ENCODE results near the gene SERPINB6. TPM values are rescaled to one million over a fixed set of nuclear protein-coding genes. Genes with fewer than 3 reads are reported as not detected.
"Not testable (repeated sequence)": the region's sequence is repeated elsewhere in the genome, so short reads cannot be mapped to it uniquely, and the experiment has no call there.

SERPINB6 gene
- polyA plus RNA-seq, 2 donors, result 86.1 to 95.7 TPM

GRCh38 chr6:2934057-2934456, 37.3 kb downstream of the SERPINB6 start:
- Histone ChIP-seq H3K36me3 (ENCODE audit: control insufficient read depth in 2 of 2, insufficient read depth in 2 of 2, low read length in 1 of 2) (no peaks in the 10 kb centered on the region), H3K27ac (ENCODE audit: low read depth in 2 of 2, low read length in 1 of 2) (no peak overlapping the region), H3K4me1 (ENCODE audit: control insufficient read depth in 2 of 2, insufficient read depth in 2 of 2, low read length in 1 of 2) (peaks cover 0 to 2% of the 10 kb centered on the region in 2 donors), H3K27me3 (ENCODE audit: control insufficient read depth in 1 of 2, insufficient read depth in 2 of 2, low read length in 2 of 2) (no peaks in the 10 kb centered on the region), H3K9me3 (ENCODE audit: control insufficient read depth in 2 of 2, insufficient read depth in 1 of 2, low read depth in 1 of 2, low read length in 1 of 2) (no peaks in the 10 kb centered on the region), H3K4me3 (ENCODE audit: low read depth in 1 of 2, low read length in 2 of 2) (no peak overlapping the region)
- WGBS, 2 donors, result 94% methylated on average over 1 of the region's 1 CpG

GRCh38 chr6:2932911-2933310, 38.5 kb downstream of the SERPINB6 start:
- 85% methylated on average over 11 of the region's 11 CpGs for WGBS, 2 donors
- not testable (repeated sequence) for H3K9me3 ChIP-seq (ENCODE audit: control insufficient read depth in 2 of 2, insufficient read depth in 1 of 2, low read depth in 1 of 2, low read length in 1 of 2); H3K27me3 ChIP-seq (ENCODE audit: control insufficient read depth in 1 of 2, insufficient read depth in 2 of 2, low read length in 2 of 2); H3K36me3 ChIP-seq (ENCODE audit: control insufficient read depth in 2 of 2, insufficient read depth in 2 of 2, low read length in 1 of 2); H3K27ac ChIP-seq (ENCODE audit: low read depth in 2 of 2, low read length in 1 of 2); H3K4me1 ChIP-seq (ENCODE audit: control insufficient read depth in 2 of 2, insufficient read depth in 2 of 2, low read length in 1 of 2); H3K4me3 ChIP-seq (ENCODE audit: low read depth in 1 of 2, low read length in 2 of 2)

GRCh38 chr6:2931970-2932748, 39.2 kb downstream of the SERPINB6 start:
- no peaks in the 10 kb centered on the region for H3K27me3 ChIP-seq (ENCODE audit: control insufficient read depth in 1 of 2, insufficient read depth in 2 of 2, low read length in 2 of 2)
- peak overlapping the region in 1 of 2 donors; percentile 18 for H3K27ac ChIP-seq (ENCODE audit: low read depth in 2 of 2, low read length in 1 of 2)
- WGBS, 2 donors, result 21 to 26% methylated on average over 11 of the region's 11 CpGs
- peaks cover 0 to 2% of the 10 kb centered on the region in 2 donors for H3K4me1 ChIP-seq (ENCODE audit: control insufficient read depth in 2 of 2, insufficient read depth in 2 of 2, low read length in 1 of 2)
- no peaks in the 10 kb centered on the region for H3K9me3 ChIP-seq (ENCODE audit: control insufficient read depth in 2 of 2, insufficient read depth in 1 of 2, low read depth in 1 of 2, low read length in 1 of 2)
- H3K36me3 ChIP-seq (ENCODE audit: control insufficient read depth in 2 of 2, insufficient read depth in 2 of 2, low read length in 1 of 2), result no peaks in the 10 kb centered on the region
- H3K4me3 ChIP-seq (ENCODE audit: low read depth in 1 of 2, low read length in 2 of 2), result no peak overlapping the region

- H3K4me1 ChIP-seq (ENCODE audit: control insufficient read depth in 2 of 2, insufficient read depth in 2 of 2, low read length in 1 of 2), result peaks cover 0 to 2% of the 10 kb centered on the region in 2 donors
- H3K9me3 ChIP-seq (ENCODE audit: control insufficient read depth in 2 of 2, insufficient read depth in 1 of 2, low read depth in 1 of 2, low read length in 1 of 2), result no peaks in the 10 kb centered on the region
- WGBS, 2 donors, result 90 to 93% methylated on average over 8 of the region's 8 CpGs
- no peak overlapping the region for H3K27ac ChIP-seq (ENCODE audit: low read depth in 2 of 2, low read length in 1 of 2)
- no peaks in the 10 kb centered on the region for H3K27me3 ChIP-seq (ENCODE audit: control insufficient read depth in 1 of 2, insufficient read depth in 2 of 2, low read length in 2 of 2)
- no peaks in the 10 kb centered on the region for H3K36me3 ChIP-seq (ENCODE audit: control insufficient read depth in 2 of 2, insufficient read depth in 2 of 2, low read length in 1 of 2)
- H3K4me3 ChIP-seq (ENCODE audit: low read depth in 1 of 2, low read length in 2 of 2), result no peak overlapping the region
Observed at GRCh38 chr6:2931055-2931454, 40.3 kb downstream of the SERPINB6 start.

- WGBS, 2 donors, result 75 to 77% methylated on average over 13 of the region's 13 CpGs
- H3K27me3 ChIP-seq (ENCODE audit: control insufficient read depth in 1 of 2, insufficient read depth in 2 of 2, low read length in 2 of 2); H3K4me3 ChIP-seq (ENCODE audit: low read depth in 1 of 2, low read length in 2 of 2); H3K9me3 ChIP-seq (ENCODE audit: control insufficient read depth in 2 of 2, insufficient read depth in 1 of 2, low read depth in 1 of 2, low read length in 1 of 2); H3K27ac ChIP-seq (ENCODE audit: low read depth in 2 of 2, low read length in 1 of 2); H3K36me3 ChIP-seq (ENCODE audit: control insufficient read depth in 2 of 2, insufficient read depth in 2 of 2, low read length in 1 of 2); H3K4me1 ChIP-seq (ENCODE audit: control insufficient read depth in 2 of 2, insufficient read depth in 2 of 2, low read length in 1 of 2): not testable (repeated sequence)
Observed at GRCh38 chr6:2927931-2928330, 43.4 kb downstream of the SERPINB6 start.

GRCh38 chr6:2925842-2926747, 45.3 kb downstream of the SERPINB6 start:
- not testable (repeated sequence) for H3K9me3 ChIP-seq (ENCODE audit: control insufficient read depth in 2 of 2, insufficient read depth in 1 of 2, low read depth in 1 of 2, low read length in 1 of 2); H3K4me3 ChIP-seq (ENCODE audit: low read depth in 1 of 2, low read length in 2 of 2); H3K36me3 ChIP-seq (ENCODE audit: control insufficient read depth in 2 of 2, insufficient read depth in 2 of 2, low read length in 1 of 2); H3K4me1 ChIP-seq (ENCODE audit: control insufficient read depth in 2 of 2, insufficient read depth in 2 of 2, low read length in 1 of 2); H3K27me3 ChIP-seq (ENCODE audit: control insufficient read depth in 1 of 2, insufficient read depth in 2 of 2, low read length in 2 of 2); H3K27ac ChIP-seq (ENCODE audit: low read depth in 2 of 2, low read length in 1 of 2)
- WGBS, 2 donors, result 63 to 72% methylated on average over 13 of the region's 13 CpGs

- peaks cover 0 to 6% of the 10 kb centered on the region in 2 donors for H3K4me1 ChIP-seq (ENCODE audit: control insufficient read depth in 2 of 2, insufficient read depth in 2 of 2, low read length in 1 of 2)
- 83 to 85% methylated on average over 4 of the region's 4 CpGs for WGBS, 2 donors
- H3K9me3 ChIP-seq (ENCODE audit: control insufficient read depth in 2 of 2, insufficient read depth in 1 of 2, low read depth in 1 of 2, low read length in 1 of 2), result no peaks in the 10 kb centered on the region
- no peak overlapping the region for H3K4me3 ChIP-seq (ENCODE audit: low read depth in 1 of 2, low read length in 2 of 2)
- H3K27me3 ChIP-seq (ENCODE audit: control insufficient read depth in 1 of 2, insufficient read depth in 2 of 2, low read length in 2 of 2), result no peaks in the 10 kb centered on the region
- no peak overlapping the region for H3K27ac ChIP-seq (ENCODE audit: low read depth in 2 of 2, low read length in 1 of 2)
- H3K36me3 ChIP-seq (ENCODE audit: control insufficient read depth in 2 of 2, insufficient read depth in 2 of 2, low read length in 1 of 2), result no peaks in the 10 kb centered on the region
Observed at GRCh38 chr6:2921520-2922115, 49.7 kb downstream of the SERPINB6 start.

GRCh38 chr6:2920671-2921112, 50.7 kb downstream of the SERPINB6 start:
- H3K4me1 ChIP-seq (ENCODE audit: control insufficient read depth in 2 of 2, insufficient read depth in 2 of 2, low read length in 1 of 2), result peaks cover 0 to 6% of the 10 kb centered on the region in 2 donors
- H3K27me3 ChIP-seq (ENCODE audit: control insufficient read depth in 1 of 2, insufficient read depth in 2 of 2, low read length in 2 of 2), result no peaks in the 10 kb centered on the region
- WGBS, 2 donors, result 94 to 97% methylated on average over 14 of the region's 14 CpGs
- H3K27ac ChIP-seq (ENCODE audit: low read depth in 2 of 2, low read length in 1 of 2), result no peak overlapping the region
- no peak overlapping the region for H3K4me3 ChIP-seq (ENCODE audit: low read depth in 1 of 2, low read length in 2 of 2)
- H3K36me3 ChIP-seq (ENCODE audit: control insufficient read depth in 2 of 2, insufficient read depth in 2 of 2, low read length in 1 of 2), result no peaks in the 10 kb centered on the region
- H3K9me3 ChIP-seq (ENCODE audit: control insufficient read depth in 2 of 2, insufficient read depth in 1 of 2, low read depth in 1 of 2, low read length in 1 of 2), result no peaks in the 10 kb centered on the region

- H3K4me1 ChIP-seq (ENCODE audit: control insufficient read depth in 2 of 2, insufficient read depth in 2 of 2, low read length in 1 of 2), result peaks cover 0 to 6% of the 10 kb centered on the region in 2 donors
- H3K4me3 ChIP-seq (ENCODE audit: low read depth in 1 of 2, low read length in 2 of 2), result no peak overlapping the region
- no peaks in the 10 kb centered on the region for H3K9me3 ChIP-seq (ENCODE audit: control insufficient read depth in 2 of 2, insufficient read depth in 1 of 2, low read depth in 1 of 2, low read length in 1 of 2)
- no peaks in the 10 kb centered on the region for H3K36me3 ChIP-seq (ENCODE audit: control insufficient read depth in 2 of 2, insufficient read depth in 2 of 2, low read length in 1 of 2)
- 95 to 96% methylated on average over 5 to 6 of the region's 6 CpGs for WGBS, 2 donors
- H3K27ac ChIP-seq (ENCODE audit: low read depth in 2 of 2, low read length in 1 of 2), result no peak overlapping the region
- no peaks in the 10 kb centered on the region for H3K27me3 ChIP-seq (ENCODE audit: control insufficient read depth in 1 of 2, insufficient read depth in 2 of 2, low read length in 2 of 2)
Observed at GRCh38 chr6:2919886-2920285, 51.5 kb downstream of the SERPINB6 start.

Data from esophagus (tissue), 2 donors.